Forelimb muscle (tissue), 1 donor: ENCODE data around the gene WNK1. TPM values are rescaled to one million over a fixed set of nuclear protein-coding genes. Genes with fewer than 3 reads are reported as not detected.
"Not testable (repeated sequence)": the region's sequence is repeated elsewhere in the genome, so short reads cannot be mapped to it uniquely, and the experiment has no call there.

ENCODE experiments used
- DNase-seq: peaks from one replicate; pipeline ENCODE4 v3.0.0-alpha.2; 2013; ENCODE audit warnings: low read depth
- polyA plus RNA-seq: library from polyadenylated mRNA; unstranded; fragments of 120-200 nt; gene quantifications from one replicate; pipeline ENCODE4 v1.2.1, GENCODE V29; 2013; ENCODE audit not compliant: insufficient read length

WNK1 gene
- polyA plus RNA-seq, 1 donor = 65.0 TPM

DNA sequence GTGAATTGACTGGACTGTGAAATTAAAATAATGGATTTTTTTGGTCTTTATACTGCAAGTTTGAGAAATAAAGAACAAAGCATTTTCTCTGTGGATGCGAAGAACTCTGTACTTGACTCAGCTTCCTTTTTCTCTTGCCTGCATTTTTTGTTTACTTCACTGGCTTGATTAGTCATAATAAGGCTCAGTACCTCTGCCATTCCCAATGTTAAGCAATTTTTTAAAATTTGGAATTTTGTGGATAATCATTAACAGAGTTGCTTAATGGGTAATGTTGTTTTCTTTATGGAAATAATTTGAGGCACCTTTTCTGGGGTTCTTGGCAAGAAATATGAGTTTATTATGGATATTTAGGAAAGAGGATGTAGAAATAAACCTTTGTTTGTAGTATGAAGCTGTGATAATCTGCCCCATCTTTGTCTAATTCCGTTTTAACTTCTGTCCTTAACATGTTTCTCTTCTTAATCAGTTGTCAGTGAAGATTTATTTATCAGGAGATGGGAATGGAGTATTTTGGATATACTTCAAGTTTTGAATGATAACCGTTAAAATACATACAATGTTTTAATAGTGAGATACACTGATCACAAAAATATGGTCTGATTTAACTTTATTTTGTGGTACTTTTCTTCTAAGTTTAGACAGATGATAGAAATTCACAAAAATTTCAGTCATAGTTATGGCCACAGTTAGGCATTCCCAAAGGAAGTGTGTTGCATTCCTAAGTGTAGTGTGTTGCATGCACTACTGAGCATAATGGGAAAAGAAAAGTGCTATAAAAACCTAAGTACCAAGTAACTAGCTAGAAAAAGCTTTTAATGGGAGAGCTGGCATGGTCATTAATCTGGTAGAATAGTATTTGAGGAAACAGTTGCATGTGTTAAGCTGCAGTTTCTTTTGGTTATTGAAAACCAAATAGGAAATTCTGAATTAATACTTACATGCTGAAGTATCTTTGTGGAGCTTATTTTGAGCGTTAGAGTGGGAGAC lies 27.7 kb downstream of the WNK1 start:
- DNase-seq = no peak

DNA sequence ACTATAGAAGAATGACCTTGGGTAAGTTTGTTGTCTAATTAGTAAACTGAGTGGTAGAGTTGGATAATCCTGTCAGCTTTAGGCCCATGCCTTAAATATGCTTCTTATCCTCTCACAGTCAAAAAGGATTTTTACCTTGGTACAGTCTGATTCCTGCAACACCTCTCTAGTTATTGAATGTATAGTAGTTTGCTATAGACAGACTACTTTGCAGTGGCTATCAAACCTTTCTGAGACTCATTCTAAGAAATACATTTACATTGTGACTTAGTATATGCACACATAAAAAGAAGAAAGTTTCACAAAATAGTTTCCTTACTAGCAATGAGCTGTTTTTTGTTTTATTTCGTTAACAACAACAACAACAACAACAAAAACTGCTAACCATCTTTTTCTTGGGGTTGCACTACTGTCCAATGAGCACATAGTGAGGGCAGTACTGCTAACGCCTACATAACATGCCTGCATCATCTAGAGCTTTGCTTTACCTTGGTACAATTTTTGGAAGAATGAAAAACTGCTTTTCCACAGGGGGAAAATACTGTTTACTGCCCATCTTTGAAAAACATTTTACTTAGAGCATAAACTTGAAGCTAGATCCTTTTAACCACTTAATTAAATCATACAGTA lies 28.5 kb downstream of the WNK1 start:
- no peak for DNase-seq

DNA sequence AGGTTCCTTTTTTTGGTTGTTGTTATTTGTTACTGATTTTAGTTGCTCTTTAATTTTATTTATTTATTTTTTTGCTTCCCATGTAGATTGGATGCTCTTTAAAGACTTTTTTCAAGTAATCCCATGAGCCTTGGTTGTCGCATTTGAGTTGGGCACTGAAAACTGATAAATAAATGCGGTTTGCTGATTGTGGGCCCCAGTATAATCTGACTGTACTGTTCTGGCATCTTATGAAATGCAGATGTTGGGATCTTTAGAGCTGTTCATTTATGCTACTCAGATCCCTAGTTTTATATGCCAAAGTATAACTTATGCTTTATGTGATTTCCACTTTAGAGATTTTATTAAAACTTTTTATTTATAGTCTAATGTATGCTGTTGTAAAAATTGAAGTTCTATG lies 33.3 kb downstream of the WNK1 start:
- DNase-seq = no peak

DNA sequence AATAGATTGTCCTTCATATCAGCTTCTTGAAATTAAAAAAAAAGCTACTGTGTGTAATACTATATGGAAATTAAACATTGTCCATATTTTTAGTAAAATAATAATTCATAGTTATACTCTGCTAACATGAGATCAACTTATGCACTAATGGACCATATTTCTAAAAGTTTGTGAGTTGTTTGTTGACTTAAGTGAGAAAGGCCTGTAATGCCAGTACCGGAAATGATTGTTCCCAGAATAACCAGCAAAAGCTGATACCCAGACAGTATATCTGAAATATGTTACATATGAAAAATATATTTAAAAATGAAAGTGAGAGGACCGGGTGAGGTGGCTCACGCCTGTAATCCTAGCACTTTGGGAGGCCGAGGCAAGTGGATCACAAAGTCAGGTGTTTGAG lies 35.9 kb downstream of the WNK1 start:
- no peak for DNase-seq

DNA sequence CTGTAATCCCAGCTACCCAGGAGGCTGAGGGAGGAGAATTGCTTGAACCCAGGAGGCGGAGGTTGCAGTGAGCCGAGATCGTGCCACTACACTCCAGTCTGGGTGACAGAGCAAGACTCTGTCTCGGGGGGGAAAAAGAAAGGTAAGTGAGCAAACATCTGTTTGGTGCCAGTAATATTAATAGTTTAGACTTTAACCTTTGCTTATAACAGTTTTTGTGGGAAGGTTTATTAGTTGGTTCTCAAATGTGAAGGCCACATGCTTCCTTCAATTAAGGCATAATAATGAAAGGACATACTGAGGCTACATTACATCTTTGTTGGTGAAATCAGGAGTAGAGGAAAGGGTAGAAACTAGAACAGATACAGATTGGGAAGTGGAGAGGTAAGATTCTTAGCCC lies 36.4 kb downstream of the WNK1 start:
- not testable (repeated sequence) for DNase-seq

DNA sequence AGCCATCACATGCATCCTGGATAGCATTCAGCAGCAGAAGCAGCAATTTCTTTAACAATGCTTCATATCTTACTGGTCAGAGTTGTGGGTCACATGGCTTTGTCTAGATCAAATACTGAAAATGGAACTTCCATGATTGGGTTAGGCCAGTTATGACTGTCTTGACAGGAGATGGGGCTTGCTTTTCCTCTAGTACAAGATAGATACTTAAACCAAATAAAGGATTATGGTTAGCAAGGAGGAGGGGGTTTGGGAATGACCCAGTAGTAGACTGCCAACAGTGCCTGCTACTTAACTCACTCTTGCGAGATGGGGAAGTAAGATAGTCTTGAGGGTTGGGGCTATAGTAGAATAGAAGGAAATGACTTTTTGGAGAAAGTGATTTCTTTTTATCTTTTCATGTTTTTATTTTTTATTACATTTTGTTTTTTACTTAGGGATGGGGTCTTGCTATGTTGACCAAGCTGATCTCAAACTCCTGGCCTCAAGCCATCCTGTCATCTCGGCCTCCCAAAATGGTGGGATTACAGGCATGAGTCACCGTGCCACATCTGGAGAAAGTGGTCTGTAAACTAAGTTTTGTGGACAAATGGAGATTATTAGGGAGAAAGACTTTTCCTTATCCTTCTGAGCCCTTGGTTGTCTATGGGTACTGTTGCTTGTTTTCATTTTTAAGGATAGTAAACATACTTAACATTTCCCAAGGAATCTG lies 37.6 kb downstream of the WNK1 start:
- no peak for DNase-seq

DNA sequence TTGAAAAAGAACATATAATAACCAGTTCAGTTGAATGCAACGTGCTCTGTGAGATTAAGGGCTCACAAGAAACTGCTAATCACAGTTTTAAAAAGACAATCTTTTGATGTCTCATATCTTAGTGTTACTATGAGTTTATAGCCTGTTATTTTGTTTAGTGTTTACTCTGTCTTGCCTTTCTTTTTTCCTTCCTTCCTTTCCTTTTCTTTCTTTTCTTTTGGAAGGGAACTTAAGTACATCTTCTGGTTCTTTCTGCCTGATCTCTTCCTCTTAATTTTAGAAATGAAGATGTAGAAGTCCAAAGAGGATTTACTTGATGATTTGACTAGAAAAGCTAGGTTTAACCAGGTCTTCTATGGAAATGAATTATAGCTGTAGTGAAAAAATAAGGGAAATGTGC lies 38.2 kb downstream of the WNK1 start:
- DNase-seq = no peak

DNA sequence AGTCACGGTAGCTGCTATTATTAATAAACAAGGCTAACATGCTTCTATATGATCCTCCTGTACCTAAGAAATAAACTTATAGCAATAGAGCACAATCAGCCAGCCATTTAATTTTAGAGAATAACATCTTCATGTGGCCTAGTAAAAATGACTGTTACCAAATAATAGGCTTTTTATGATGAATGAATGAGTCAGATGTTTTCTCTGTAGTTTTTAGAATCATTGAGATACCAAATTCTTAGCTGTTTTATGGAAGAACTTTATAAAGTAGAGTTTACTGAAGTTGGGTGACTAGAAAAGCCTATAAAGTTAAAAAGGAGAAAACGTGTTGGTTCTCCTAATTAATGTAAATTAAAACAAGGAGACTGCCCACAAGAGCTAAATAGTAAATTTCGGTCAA lies 40.7 kb downstream of the WNK1 start:
- DNase-seq = no peak

DNA sequence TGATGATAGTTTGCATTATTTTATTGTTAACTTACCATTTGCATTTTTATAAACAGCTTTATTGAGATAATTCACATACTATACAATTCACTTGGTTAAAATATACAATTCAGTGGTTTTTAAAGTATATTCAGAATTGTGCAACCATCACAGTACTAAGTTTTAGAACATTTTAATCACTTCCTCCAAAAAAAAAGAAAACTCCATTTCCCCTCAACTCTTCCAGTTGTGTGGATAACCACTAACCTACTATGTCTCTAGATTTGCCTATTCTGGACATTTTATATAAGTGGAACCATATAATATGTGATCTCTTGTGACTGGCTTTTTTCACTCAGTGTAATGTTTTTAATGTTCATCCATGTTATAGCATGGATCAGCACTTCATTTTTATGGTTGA lies 41.3 kb downstream of the WNK1 start:
- no peak for DNase-seq

DNA sequence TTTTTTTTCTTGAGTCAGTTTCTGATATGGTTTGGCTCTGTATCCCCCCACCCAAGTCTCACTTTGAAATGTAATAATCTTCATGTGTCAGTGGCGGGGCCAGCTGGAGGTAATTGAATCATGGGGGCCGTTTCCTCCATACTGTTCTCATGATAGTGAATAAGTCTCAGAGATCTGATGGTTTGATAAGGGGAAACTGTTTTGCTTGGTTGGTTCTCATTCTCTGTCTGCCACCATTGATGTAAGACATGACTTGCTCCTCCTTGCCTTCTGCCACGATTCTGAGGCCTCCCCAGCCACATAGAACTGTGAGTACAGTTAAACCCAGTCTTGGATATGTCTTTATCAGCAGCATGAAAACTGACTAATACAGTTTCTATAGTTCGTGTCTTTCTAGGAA lies 42.9 kb downstream of the WNK1 start:
- DNase-seq = no peak

DNA sequence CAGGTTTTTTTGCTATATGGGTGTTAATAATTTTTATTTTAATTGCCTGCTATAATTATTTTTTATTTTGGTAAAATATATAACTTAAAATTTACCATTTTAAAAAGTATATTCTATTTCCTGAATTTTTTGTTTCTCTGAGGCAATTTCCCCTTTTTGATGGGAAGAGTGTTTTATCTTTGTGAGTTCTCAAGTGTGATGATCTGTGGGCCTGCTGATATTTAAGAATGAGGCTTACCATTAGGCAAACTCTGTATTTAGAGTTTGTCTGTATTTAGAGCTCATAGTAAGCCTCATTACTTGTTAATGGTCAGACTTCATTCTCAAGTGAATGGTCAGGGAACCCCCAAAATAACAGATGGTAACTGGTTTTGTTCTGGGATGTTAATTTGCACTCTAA lies 48.0 kb downstream of the WNK1 start:
- no peak for DNase-seq

DNA sequence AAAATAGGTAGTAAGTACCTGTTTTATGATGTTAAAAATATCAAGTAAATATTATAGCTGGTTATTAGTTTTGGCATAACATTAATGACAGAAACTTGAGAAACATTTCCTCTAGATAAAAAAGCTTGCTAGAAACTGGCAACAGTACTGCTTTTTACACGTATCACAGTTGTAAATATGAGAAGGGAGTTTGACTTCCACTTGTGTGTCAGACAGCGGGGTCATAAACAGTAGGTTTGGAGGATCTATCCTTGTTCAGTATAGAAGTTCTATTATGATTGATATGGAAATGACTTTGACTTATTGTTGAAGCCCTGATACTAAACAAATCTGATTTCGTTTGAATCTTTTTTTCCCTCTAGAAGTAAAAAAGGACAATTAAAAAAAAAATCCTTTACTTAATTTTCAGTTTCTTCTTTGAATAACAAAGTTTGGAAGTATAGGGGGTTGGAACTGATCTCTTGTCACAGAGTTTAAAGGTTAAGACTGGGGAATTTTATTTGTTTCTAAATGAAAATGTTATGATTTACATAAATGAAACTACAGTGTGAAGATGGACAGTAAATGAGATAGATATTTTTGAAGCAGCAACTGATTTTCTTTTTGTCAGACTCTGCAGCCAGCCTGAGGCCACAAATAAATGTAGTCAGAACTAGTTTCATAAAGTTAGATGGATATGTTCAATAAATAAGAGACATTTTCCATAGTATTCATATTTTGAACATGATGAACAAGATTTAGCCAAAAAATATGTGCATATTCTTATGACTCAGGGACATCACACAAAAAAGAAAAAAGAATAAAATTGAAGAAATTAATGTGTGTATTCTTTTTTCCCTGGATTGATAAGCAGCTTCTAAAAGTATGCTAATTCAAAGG lies 50.1 kb downstream of the WNK1 start:
- DNase-seq = no peak

DNA sequence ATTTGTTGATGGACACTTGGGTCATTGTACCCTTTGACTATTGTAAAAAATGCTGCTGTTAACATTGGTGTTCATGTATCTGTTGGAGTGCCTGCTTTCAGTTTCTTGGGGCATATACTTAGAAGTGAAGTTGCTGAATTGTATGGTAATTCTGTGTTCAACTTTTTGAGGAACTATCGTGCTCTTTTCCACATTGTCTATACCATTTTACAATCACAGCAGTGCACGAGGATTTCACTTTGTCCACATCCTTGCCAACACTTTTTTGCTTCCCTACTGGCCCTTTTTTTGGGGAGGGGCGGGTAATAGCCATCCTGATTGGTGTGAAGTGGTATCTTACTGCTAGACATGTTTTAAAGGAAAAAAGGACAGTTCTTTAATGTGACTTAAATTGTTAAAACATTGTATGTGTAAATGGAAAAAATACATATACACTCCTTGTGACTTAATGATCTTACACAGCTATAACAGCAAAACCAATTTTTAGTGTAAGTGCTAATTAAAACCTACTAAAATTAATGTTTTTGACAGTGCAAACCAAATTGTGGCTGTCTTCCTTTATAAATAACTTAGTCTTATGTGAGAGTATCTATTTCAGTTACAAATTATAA lies 52.7 kb downstream of the WNK1 start:
- no peak for DNase-seq

DNA sequence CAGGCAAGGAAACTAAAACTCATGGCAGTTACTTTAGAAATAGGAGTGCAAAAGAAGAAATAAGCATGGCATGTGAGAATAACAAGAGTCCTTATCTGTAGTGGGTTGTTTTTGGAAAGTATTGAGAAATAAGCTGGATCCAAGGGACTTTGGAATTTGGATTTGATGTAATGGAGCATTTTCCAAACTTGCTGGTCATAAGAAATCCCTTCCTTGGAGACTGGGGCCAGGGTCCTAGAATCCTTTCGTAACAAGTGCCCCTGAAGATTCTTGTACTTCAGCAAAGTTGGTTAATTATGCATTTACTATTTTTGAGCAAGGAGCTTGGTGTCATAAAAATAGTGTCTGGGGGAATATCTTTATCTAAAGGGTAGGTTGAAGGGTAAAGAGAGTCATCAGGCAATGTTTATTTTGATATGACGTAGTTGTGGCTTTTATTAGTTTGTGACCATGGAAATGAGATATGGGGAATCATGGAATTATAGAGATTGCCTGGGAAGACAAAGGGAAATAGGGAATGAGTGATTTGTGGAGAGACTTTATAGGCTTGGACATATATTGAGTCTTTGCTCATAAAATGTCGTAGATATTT lies 53.9 kb downstream of the WNK1 start:
- no peak for DNase-seq

DNA sequence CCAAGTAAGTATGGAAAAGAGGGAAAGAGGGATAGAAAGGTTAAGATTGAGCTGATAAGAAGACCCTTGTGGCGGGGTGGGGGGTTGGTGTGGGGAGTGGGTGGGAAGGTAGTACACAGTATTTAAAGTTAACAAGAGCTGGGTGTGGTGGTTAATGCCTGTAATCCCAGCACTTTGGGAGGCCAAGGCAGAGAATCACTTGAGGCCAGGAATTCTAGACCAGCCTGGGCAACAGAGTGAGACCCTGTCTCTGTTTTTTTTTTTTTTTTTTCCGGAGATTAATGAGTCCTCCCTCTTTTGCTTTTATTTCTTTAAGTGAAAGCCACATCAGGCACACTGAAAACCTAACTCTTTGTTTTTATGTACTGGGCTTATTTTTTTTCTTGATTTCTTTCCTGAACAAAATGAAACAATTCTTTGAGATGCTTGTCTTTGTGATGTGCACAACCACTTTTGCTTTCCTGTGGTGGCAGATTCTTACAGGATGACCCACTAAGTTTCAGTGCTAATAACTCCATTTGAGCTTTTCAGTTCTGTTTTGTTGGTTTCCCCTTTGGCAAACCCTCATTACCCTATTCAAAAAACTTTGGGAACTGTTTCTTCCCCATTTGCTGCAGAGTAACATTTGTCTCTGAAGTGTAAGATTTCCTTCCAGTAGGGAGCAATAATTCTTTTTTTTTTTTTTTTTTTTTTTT lies 54.8 kb downstream of the WNK1 start:
- no peak for DNase-seq

DNA sequence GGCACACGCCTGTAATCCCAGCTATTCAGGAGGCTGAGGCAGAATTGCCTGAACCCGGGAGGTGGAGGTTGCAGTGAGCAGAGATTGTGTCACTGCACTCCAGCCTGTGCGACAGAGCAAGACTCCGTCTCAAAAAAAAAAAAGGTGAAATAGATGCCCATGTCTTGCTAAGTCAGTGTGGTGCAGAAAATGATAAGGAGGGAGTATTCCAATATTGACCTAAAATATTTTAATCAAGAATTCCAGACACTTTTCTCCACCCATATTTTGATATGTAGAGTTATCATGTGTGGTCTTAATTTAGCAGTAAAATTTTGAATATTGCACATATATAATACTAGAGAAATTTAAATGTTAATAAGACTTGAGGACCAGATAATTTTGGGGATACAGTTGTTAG lies 57.7 kb downstream of the WNK1 start:
- no peak for DNase-seq

DNA sequence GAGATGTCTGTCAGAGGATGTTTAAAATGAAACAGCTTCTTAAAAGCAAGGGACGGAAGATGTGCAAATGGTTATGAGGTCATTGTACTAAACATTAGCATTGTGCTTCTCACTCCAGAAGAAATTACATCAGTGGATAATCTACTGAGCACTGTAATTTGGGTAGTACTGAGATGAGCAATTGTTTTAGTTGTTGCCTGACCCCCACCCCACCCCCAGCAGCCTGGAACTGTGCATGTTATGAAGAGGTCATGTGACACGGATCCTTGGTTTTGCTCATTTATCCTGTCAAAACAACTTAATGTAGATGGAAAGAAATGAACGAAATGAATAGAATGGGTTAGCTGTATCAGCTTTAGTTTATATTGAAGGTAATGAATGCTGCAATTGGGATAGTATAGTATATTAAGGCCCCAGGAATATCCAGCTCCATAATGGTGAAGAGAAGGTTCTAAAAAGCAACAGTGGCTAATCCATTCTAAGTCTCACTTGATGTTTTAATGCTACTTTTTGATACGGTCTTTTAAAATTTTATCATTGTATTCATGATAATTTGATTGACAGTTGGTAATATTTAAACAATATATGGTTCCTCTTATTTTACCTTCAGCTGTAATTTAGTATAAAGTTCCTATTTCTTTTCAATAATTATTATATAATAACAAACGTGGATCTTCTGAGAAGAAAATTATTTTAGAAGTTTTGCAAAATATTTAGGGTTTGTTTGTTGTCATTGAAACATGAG lies 58.5 kb downstream of the WNK1 start:
- DNase-seq = no peak

DNA sequence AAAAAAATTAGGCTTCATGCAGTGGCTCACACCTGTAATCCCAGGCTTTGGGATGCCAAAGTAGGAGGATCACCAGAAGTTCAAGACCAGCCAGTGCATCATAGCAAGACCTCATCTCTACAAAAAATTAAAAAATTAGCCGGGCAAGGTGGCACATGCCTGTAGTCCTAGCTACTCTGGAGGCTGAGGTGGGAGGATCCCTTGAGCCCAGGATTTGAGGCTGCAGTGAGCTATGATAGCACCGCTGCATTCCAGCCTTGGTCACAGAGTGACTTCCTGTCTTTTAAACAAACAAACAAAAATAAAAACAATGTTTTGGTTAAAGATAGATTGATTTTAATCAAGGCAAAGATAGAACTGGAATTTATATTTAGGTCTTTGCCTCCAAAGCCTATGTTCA lies 60.6 kb downstream of the WNK1 start:
- no peak for DNase-seq

DNA sequence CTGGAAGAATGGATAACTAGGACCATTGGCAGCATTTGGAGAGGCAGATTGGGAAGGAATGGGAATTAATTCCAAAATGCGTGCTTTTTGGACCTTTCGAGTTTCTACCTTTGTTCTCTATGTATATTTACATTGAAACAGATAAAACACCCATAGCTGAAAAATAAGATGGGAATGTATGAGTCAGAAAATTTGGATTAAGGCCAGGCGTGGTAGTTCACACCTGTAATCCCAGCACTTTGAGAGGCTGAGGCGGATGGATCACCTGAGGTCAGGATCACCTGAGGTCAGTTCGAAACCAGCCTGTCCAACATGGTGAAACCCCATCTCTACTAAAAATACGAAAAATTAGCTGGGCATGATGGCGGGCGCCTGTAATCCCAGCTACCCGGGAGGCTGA lies 65.1 kb downstream of the WNK1 start:
- DNase-seq = not testable (repeated sequence)
